Breast epithelium (tissue), 3 donors: ENCODE measurements around the gene MRGPRG.

Experiments
- CTCF ChIP-seq, 3 donors: fragments of 450-650 bp; IDR thresholded peaks; one replicate each; pipeline ENCODE4 v1.5.1; 2016 to 2017; ENCODE audit warnings: antibody characterized with exemption in 3 of 3, mild to moderate bottlenecking in 3 of 3, moderate library complexity in 3 of 3
- POLR2A ChIP-seq: fragments of 450-650 bp; IDR thresholded peaks from one replicate; pipeline ENCODE4 v1.6.1; 2016; ENCODE audit warnings: antibody characterized with exemption, mild to moderate bottlenecking, moderate library complexity
- POLR2AphosphoS5 ChIP-seq, 3 donors: sonication (generic); formaldehyde crosslinking; IDR thresholded peaks; one replicate each; pipeline ENCODE4 v1.6.1; 2017; ENCODE audit warnings: antibody characterized with exemption in 3 of 3

- TF ChIP-seq CTCF (IDR thresholded peaks at IDR 0.05) (no peak), POLR2AphosphoS5 (IDR thresholded peaks at IDR 0.05) (no peak), POLR2A (no peak)
Observed at GRCh38 chr11:3198815-3199214, 19.8 kb downstream of the MRGPRG start.
